ENCODE results near the gene DKK1. TPM values are rescaled to one million over a fixed set of nuclear protein-coding genes. Genes with fewer than 3 reads are reported as not detected.

The DKK1 gene
- total RNA-seq, 1 donor, result 66.2 TPM

- no peak overlapping the region for H3K4me2 ChIP-seq (ENCODE audit: insufficient read depth, low read length)
- no peak overlapping the region for H3K4me3 ChIP-seq (ENCODE audit: insufficient read depth, low read length)
- H3K27ac ChIP-seq (ENCODE audit: low read depth, low read length), result no peak overlapping the region
- no peak for DNase-seq (ENCODE audit: insufficient read length, low spot score, missing footprints)
- H3K36me3 ChIP-seq (ENCODE audit: insufficient read depth, low read length), result no peaks in the 10 kb centered on the region
- H3K9me3 ChIP-seq (ENCODE audit: low read depth, low read length), result no peaks in the 10 kb centered on the region
- no peaks in the 10 kb centered on the region for H3K27me3 ChIP-seq (ENCODE audit: insufficient read depth, low read length)
- no peaks in the 10 kb centered on the region for H4K20me1 ChIP-seq (ENCODE audit: insufficient read depth, low read length)
- H3K4me1 ChIP-seq (ENCODE audit: insufficient read depth, low read length), result no peaks in the 10 kb centered on the region
- H3K79me2 ChIP-seq (ENCODE audit: insufficient read depth, low read length), result no peaks in the 10 kb centered on the region
- TF ChIP-seq CTCF (IDR thresholded peaks at IDR 0.05; ENCODE audit: extremely low read depth, low read depth, low read length), result no peak
- no peak overlapping the region for H2AFZ ChIP-seq (ENCODE audit: low read length)
These were observed 44.8 kb upstream of the DKK1 start for GRCh38 chr10:52269233-52269632.

GRCh38 chr10:52276163-52276562 lies 37.9 kb upstream of the DKK1 start:
- H2AFZ ChIP-seq (ENCODE audit: low read length), result no peak overlapping the region
- no peaks in the 10 kb centered on the region for H3K27me3 ChIP-seq (ENCODE audit: insufficient read depth, low read length)
- H3K4me1 ChIP-seq (ENCODE audit: insufficient read depth, low read length), result no peaks in the 10 kb centered on the region
- no peaks in the 10 kb centered on the region for H4K20me1 ChIP-seq (ENCODE audit: insufficient read depth, low read length)
- no peak for DNase-seq (ENCODE audit: insufficient read length, low spot score, missing footprints)
- TF ChIP-seq CTCF (IDR thresholded peaks at IDR 0.05; ENCODE audit: extremely low read depth, low read depth, low read length), result no peak
- no peak overlapping the region for H3K4me3 ChIP-seq (ENCODE audit: insufficient read depth, low read length)
- H3K27ac ChIP-seq (ENCODE audit: low read depth, low read length), result no peak overlapping the region
- no peaks in the 10 kb centered on the region for H3K9me3 ChIP-seq (ENCODE audit: low read depth, low read length)
- no peaks in the 10 kb centered on the region for H3K36me3 ChIP-seq (ENCODE audit: insufficient read depth, low read length)
- H3K79me2 ChIP-seq (ENCODE audit: insufficient read depth, low read length), result no peaks in the 10 kb centered on the region
- H3K4me2 ChIP-seq (ENCODE audit: insufficient read depth, low read length), result no peak overlapping the region

- no peaks in the 10 kb centered on the region for H3K79me2 ChIP-seq (ENCODE audit: insufficient read depth, low read length)
- no peak overlapping the region for H3K27ac ChIP-seq (ENCODE audit: low read depth, low read length)
- no peaks in the 10 kb centered on the region for H3K9me3 ChIP-seq (ENCODE audit: low read depth, low read length)
- H4K20me1 ChIP-seq (ENCODE audit: insufficient read depth, low read length), result no peaks in the 10 kb centered on the region
- DNase-seq (ENCODE audit: insufficient read length, low spot score, missing footprints), result no peak
- no peaks in the 10 kb centered on the region for H3K27me3 ChIP-seq (ENCODE audit: insufficient read depth, low read length)
- no peak overlapping the region for H3K4me3 ChIP-seq (ENCODE audit: insufficient read depth, low read length)
- no peaks in the 10 kb centered on the region for H3K36me3 ChIP-seq (ENCODE audit: insufficient read depth, low read length)
- H3K4me1 ChIP-seq (ENCODE audit: insufficient read depth, low read length), result no peaks in the 10 kb centered on the region
- TF ChIP-seq CTCF (IDR thresholded peaks at IDR 0.05; ENCODE audit: extremely low read depth, low read depth, low read length), result no peak
- H3K4me2 ChIP-seq (ENCODE audit: insufficient read depth, low read length), result no peak overlapping the region
- no peak overlapping the region for H2AFZ ChIP-seq (ENCODE audit: low read length)
These were observed 37.1 kb upstream of the DKK1 start for GRCh38 chr10:52276986-52277385.

DNA sequence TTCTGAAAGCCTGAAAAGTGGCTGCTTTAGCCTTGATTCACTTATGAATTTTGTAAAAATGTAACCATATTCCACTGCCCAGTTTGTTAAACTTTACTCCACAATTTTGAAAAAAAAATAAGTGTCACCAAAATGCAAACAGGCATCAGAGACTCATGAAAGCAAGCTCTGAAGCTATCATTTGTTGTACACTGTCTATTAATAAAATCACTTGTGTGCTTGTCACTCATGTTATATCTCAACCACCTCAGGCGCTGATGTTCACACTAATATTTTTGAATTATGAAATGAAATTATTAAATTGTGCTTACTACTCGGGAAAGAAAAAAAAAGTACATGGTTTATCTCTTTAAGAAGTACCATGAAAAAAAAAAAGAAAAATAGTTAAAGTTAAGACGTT lies 34.5 kb upstream of the DKK1 start:
- H4K20me1 ChIP-seq (ENCODE audit: insufficient read depth, low read length), result no peaks in the 10 kb centered on the region
- no peaks in the 10 kb centered on the region for H3K27me3 ChIP-seq (ENCODE audit: insufficient read depth, low read length)
- H3K9me3 ChIP-seq (ENCODE audit: low read depth, low read length), result no peaks in the 10 kb centered on the region
- H3K4me2 ChIP-seq (ENCODE audit: insufficient read depth, low read length), result no peak overlapping the region
- H3K79me2 ChIP-seq (ENCODE audit: insufficient read depth, low read length), result no peaks in the 10 kb centered on the region
- no peaks in the 10 kb centered on the region for H3K36me3 ChIP-seq (ENCODE audit: insufficient read depth, low read length)
- no peak overlapping the region for H2AFZ ChIP-seq (ENCODE audit: low read length)
- no peak for DNase-seq (ENCODE audit: insufficient read length, low spot score, missing footprints)
- no peaks in the 10 kb centered on the region for H3K4me1 ChIP-seq (ENCODE audit: insufficient read depth, low read length)
- no peak overlapping the region for H3K27ac ChIP-seq (ENCODE audit: low read depth, low read length)
- no peak for TF ChIP-seq CTCF (IDR thresholded peaks at IDR 0.05; ENCODE audit: extremely low read depth, low read depth, low read length)
- H3K4me3 ChIP-seq (ENCODE audit: insufficient read depth, low read length), result no peak overlapping the region

Measured in osteoblast (primary cell).